Stomach smooth muscle (tissue), 2 donors: Measurements from ENCODE around the gene PROKR1.

Experiments used
- H3K27ac ChIP-seq: one replicate; pipeline ENCODE4 v1.7.0; 2013; ENCODE audit warnings: mild to moderate bottlenecking, low read length, inconsistent platforms
- H3K27me3 ChIP-seq, 2 donors: one replicate each; pipeline ENCODE4 v1.7.0; 2013; ENCODE audit warnings: low read length in 2 of 2; ENCODE audit not compliant: insufficient read depth in 2 of 2, control insufficient read depth in 1 of 2
- H3K36me3 ChIP-seq, 2 donors: one replicate each; pipeline ENCODE4 v1.7.0; 2013; ENCODE audit warnings: low read length in 2 of 2; ENCODE audit not compliant: control insufficient read depth in 2 of 2, insufficient read depth in 2 of 2
- H3K4me1 ChIP-seq: one replicate; pipeline ENCODE4 v1.7.0; 2013; ENCODE audit warnings: low read length; ENCODE audit not compliant: control insufficient read depth, insufficient read depth
- H3K4me3 ChIP-seq, 2 donors: one replicate each; pipeline ENCODE4 v1.7.0; 2013; ENCODE audit warnings: low read length in 2 of 2
- H3K9ac ChIP-seq, 2 donors: one replicate each; pipeline ENCODE4 v1.7.0; 2013; ENCODE audit warnings: low read length in 2 of 2, mild to moderate bottlenecking in 1 of 2
- H3K9me3 ChIP-seq, 2 donors: one replicate each; pipeline ENCODE4 v1.7.0; 2013; ENCODE audit warnings: low read length in 2 of 2; ENCODE audit not compliant: control insufficient read depth in 2 of 2
- donor health status: healthy.
- donor health status: Pancreatic carcinoma.

Gene PROKR1

GRCh38 chr2:68612765-68613519 is 30.4 kb upstream of the PROKR1 start:
- Histone ChIP-seq H3K36me3 (no peaks in the 10 kb centered on the region), H3K4me1 (no peaks in the 10 kb centered on the region), H3K27ac (no peak overlapping the region), H3K27me3 (no peaks in the 10 kb centered on the region), H3K4me3 (no peak overlapping the region), H3K9ac (no peak overlapping the region), H3K9me3 (peaks cover 0 to 3% of the 10 kb centered on the region in 2 donors)

- no peak overlapping the region for H3K4me3 ChIP-seq
- H3K27ac ChIP-seq: no peak overlapping the region
- no peak overlapping the region for H3K9ac ChIP-seq
- H3K36me3 ChIP-seq: no peaks in the 10 kb centered on the region
- H3K4me1 ChIP-seq: no peaks in the 10 kb centered on the region
- no peaks in the 10 kb centered on the region for H3K27me3 ChIP-seq
- no peaks in the 10 kb centered on the region for H3K9me3 ChIP-seq
These were observed 22.6 kb upstream of the PROKR1 start for GRCh38 chr2:68620772-68621171.

GRCh38 chr2:68623820-68624219 is 19.6 kb upstream of the PROKR1 start:
- no peak overlapping the region for H3K27ac ChIP-seq
- peaks cover 0 to 10% of the 10 kb centered on the region in 2 donors for H3K9me3 ChIP-seq
- no peak overlapping the region for H3K9ac ChIP-seq
- no peaks in the 10 kb centered on the region for H3K27me3 ChIP-seq
- no peaks in the 10 kb centered on the region for H3K4me1 ChIP-seq
- no peak overlapping the region for H3K4me3 ChIP-seq
- no peaks in the 10 kb centered on the region for H3K36me3 ChIP-seq

GRCh38 chr2:68627615-68628014 is 15.8 kb upstream of the PROKR1 start:
- Histone ChIP-seq H3K4me1 (no peaks in the 10 kb centered on the region), H3K27ac (no peak overlapping the region), H3K4me3 (no peak overlapping the region)

GRCh38 chr2:68632021-68632420 is 11.4 kb upstream of the PROKR1 start:
- H3K4me3 ChIP-seq: no peak overlapping the region
- H3K9ac ChIP-seq: no peak overlapping the region
- no peaks in the 10 kb centered on the region for H3K4me1 ChIP-seq
- peaks cover 0 to 10% of the 10 kb centered on the region in 2 donors for H3K9me3 ChIP-seq
- peaks cover 2 to 3% of the 10 kb centered on the region in 2 donors for H3K27me3 ChIP-seq
- no peak overlapping the region for H3K27ac ChIP-seq
- H3K36me3 ChIP-seq: no peaks in the 10 kb centered on the region

More at GRCh38 chr2:68627615-68628014, 15.8 kb upstream of the PROKR1 start:
- no peak overlapping the region for H3K9ac ChIP-seq
- H3K36me3 ChIP-seq: no peaks in the 10 kb centered on the region
- peaks cover 0 to 10% of the 10 kb centered on the region in 2 donors for H3K9me3 ChIP-seq
- no peaks in the 10 kb centered on the region for H3K27me3 ChIP-seq

- Histone ChIP-seq H3K36me3 (no peaks in the 10 kb centered on the region), H3K4me3 (no peak overlapping the region), H3K9me3 (peaks cover 0 to 6% of the 10 kb centered on the region in 2 donors), H3K4me1 (no peaks in the 10 kb centered on the region), H3K9ac (no peak overlapping the region), H3K27ac (no peak overlapping the region), H3K27me3 (peaks cover 12 to 17% of the 10 kb centered on the region in 2 donors)
These were observed 6.3 kb upstream of the PROKR1 start for GRCh38 chr2:68637047-68637446.

GRCh38 chr2:68643874-68644485 is 601 bp downstream of the PROKR1 start:
- Histone ChIP-seq H3K27me3 (peaks cover 31 to 47% of the 10 kb centered on the region in 2 donors), H3K9me3 (peaks cover 0 to 4% of the 10 kb centered on the region in 2 donors), H3K9ac (no peak overlapping the region), H3K36me3 (no peaks in the 10 kb centered on the region), H3K4me1 (peaks cover 9% of the 10 kb centered on the region), H3K27ac (no peak overlapping the region), H3K4me3 (peak overlapping the region; percentile 39 to 72)

- Histone ChIP-seq H3K4me3 (no peak overlapping the region), H3K27ac (no peak overlapping the region), H3K27me3 (peaks cover 30 to 42% of the 10 kb centered on the region in 2 donors), H3K36me3 (no peaks in the 10 kb centered on the region), H3K9me3 (peaks cover 0 to 4% of the 10 kb centered on the region in 2 donors), H3K4me1 (peaks cover 9% of the 10 kb centered on the region), H3K9ac (no peak overlapping the region)
These were observed 2.1 kb downstream of the PROKR1 start for GRCh38 chr2:68645523-68645922.

GRCh38 chr2:68646303-68646702 is 2.9 kb downstream of the PROKR1 start:
- H3K4me3 ChIP-seq: no peak overlapping the region
- H3K27me3 ChIP-seq: peaks cover 30 to 39% of the 10 kb centered on the region in 2 donors
- H3K4me1 ChIP-seq: peaks cover 9% of the 10 kb centered on the region
- H3K27ac ChIP-seq: no peak overlapping the region
- H3K9me3 ChIP-seq: peaks cover 0 to 4% of the 10 kb centered on the region in 2 donors
- no peaks in the 10 kb centered on the region for H3K36me3 ChIP-seq
- no peak overlapping the region for H3K9ac ChIP-seq

GRCh38 chr2:68650645-68651044 is 7.3 kb downstream of the PROKR1 start:
- Histone ChIP-seq H3K27ac (no peak overlapping the region), H3K4me3 (no peak overlapping the region), H3K9me3 (no peaks in the 10 kb centered on the region), H3K36me3 (no peaks in the 10 kb centered on the region), H3K4me1 (no peaks in the 10 kb centered on the region), H3K9ac (no peak overlapping the region), H3K27me3 (peaks cover 8 to 16% of the 10 kb centered on the region in 2 donors)

- Histone ChIP-seq H3K27me3 (peaks cover 0 to 8% of the 10 kb centered on the region in 2 donors), H3K4me3 (no peak overlapping the region), H3K4me1 (no peaks in the 10 kb centered on the region), H3K36me3 (no peaks in the 10 kb centered on the region), H3K9me3 (no peaks in the 10 kb centered on the region), H3K27ac (no peak overlapping the region), H3K9ac (no peak overlapping the region)
These were observed 9.7 kb downstream of the PROKR1 start for GRCh38 chr2:68653034-68653433.
